Measurements from ENCODE around the gene CDT1.
"Not testable (repeated sequence)": the region's sequence is repeated elsewhere in the genome, so short reads cannot be mapped to it uniquely, and the experiment has no call there.

The CDT1 gene

GRCh38 chr16:88769617-88770460 is 33.8 kb upstream of the CDT1 start:
- in situ Hi-C loops (cut with HindIII; ENCODE audit: low pct_ligation_motif_present, low sequenced_read_pairs), result loop anchor here (25.0 kb wide), 1 partner anchor 392 kb away; the partner anchor contains the start of gene CDH15
- peaks cover 5% of the 10 kb centered on the region for H3K36me3 ChIP-seq (replicated peaks)
- no peaks in the 10 kb centered on the region for H3K27me3 ChIP-seq (replicated peaks)
- H3K4me3 ChIP-seq (ENCODE audit: low read depth, low read length), result no peak overlapping the region
- no peak for DNase-seq
- H3K27ac ChIP-seq, result peak overlapping the region; percentile 46
- no peak for TF ChIP-seq CTCF (IDR thresholded peaks at IDR 0.05; ENCODE audit: low read depth, low read length, missing control alignments)

GRCh38 chr16:88770461-88771293 is 32.9 kb upstream of the CDT1 start:
- in situ Hi-C loops (cut with HindIII; ENCODE audit: low pct_ligation_motif_present, low sequenced_read_pairs), result loop anchor here (25.0 kb wide), 1 partner anchor 392 kb away; the partner anchor contains the start of gene CDH15
- DNase-seq, result peak; percentile 80

GRCh38 chr16:88771294-88771772 is 32.3 kb upstream of the CDT1 start:
- Histone ChIP-seq H3K27me3 (replicated peaks) (no peaks in the 10 kb centered on the region), H3K36me3 (replicated peaks) (no peaks in the 10 kb centered on the region), H3K27ac (peak overlapping the region; percentile 46), H3K4me3 (ENCODE audit: low read depth, low read length) (no peak overlapping the region)
- in situ Hi-C loops (cut with HindIII; ENCODE audit: low pct_ligation_motif_present, low sequenced_read_pairs), result loop anchor here (25.0 kb wide), 1 partner anchor 391 kb away; the partner anchor contains the start of gene CDH15
- no peak for DNase-seq
- no peak for TF ChIP-seq CTCF (IDR thresholded peaks at IDR 0.05; ENCODE audit: low read depth, low read length, missing control alignments)

More at GRCh38 chr16:88770461-88771293, 32.9 kb upstream of the CDT1 start:
- H3K36me3 ChIP-seq (replicated peaks), result peaks cover 5% of the 10 kb centered on the region
- no peak for TF ChIP-seq CTCF (IDR thresholded peaks at IDR 0.05; ENCODE audit: low read depth, low read length, missing control alignments)
- H3K4me3 ChIP-seq (ENCODE audit: low read depth, low read length), result peak overlapping the region; percentile 22
- H3K27ac ChIP-seq, result peak overlapping the region; percentile 46
- no peaks in the 10 kb centered on the region for H3K27me3 ChIP-seq (replicated peaks)

- not testable (repeated sequence) for H3K36me3 ChIP-seq (replicated peaks); DNase-seq; H3K4me3 ChIP-seq (ENCODE audit: low read depth, low read length); H3K27me3 ChIP-seq (replicated peaks); H3K27ac ChIP-seq
- in situ Hi-C loops (cut with HindIII; ENCODE audit: low pct_ligation_motif_present, low sequenced_read_pairs), result loop anchor here (25.0 kb wide), 1 partner anchor 391 kb away; the partner anchor contains the start of gene CDH15
Measured at GRCh38 chr16:88771781-88772180, 31.8 kb upstream of the CDT1 start.

- H3K27ac ChIP-seq, result peak overlapping the region; percentile 80
- TF ChIP-seq CTCF (IDR thresholded peaks at IDR 0.05; ENCODE audit: low read depth, low read length, missing control alignments), result no peak
- H3K4me3 ChIP-seq (ENCODE audit: low read depth, low read length), result no peak overlapping the region
- DNase-seq, result peak; percentile 87
- no peaks in the 10 kb centered on the region for H3K27me3 ChIP-seq (replicated peaks)
- H3K36me3 ChIP-seq (replicated peaks), result no peaks in the 10 kb centered on the region
- in situ Hi-C loops (cut with HindIII; ENCODE audit: low pct_ligation_motif_present, low sequenced_read_pairs), result loop anchor here (25.0 kb wide), 1 partner anchor 389 kb away; the partner anchor contains the start of gene CDH15
Measured at GRCh38 chr16:88772871-88773811, 30.4 kb upstream of the CDT1 start.
